HG03571 (cell line): ENCODE results near the gene PBXIP1.
"Not testable (repeated sequence)": the region's sequence is repeated elsewhere in the genome, so short reads cannot be mapped to it uniquely, and the experiment has no call there.

ENCODE experiments used
- ATAC-seq: cut with Tn5 transposase; IDR thresholded peaks from one replicate; pipeline ENCODE4 v1.9.1; 2021; ENCODE audit not compliant: unreplicated experiment

Gene PBXIP1

DNA sequence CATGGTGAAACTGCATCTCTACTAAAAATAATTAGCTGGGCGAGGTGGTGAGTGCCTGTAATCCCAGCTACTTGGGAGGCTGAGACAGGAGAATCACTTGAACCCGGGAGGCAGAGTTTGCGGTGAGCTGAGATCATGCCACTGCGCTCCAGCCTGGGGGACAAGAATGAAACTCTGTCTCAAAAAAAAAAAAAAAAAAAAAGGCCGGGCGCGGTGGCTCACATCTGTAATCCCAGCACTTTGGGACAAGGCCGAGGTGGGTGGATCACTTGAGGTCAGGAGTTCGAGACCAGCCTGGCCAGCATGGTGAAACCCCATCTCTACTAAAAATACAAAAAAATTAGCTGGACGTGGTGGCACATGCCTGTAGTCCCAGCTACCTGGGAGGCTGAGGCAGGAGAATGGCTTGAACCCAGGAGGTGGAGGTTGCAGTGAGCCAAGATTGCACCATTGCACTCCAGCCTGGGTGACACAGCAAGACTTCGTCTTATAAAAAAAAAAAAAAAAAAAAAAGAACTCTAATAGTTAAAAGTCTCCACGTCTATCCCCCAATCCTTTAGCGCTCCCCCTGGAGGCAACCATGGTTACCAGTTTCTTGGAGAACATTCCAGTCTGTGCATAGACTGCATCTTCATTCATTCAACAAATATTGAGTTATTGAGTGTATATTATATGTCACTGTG, 39.5 kb upstream of the PBXIP1 start:
- ATAC-seq = not testable (repeated sequence)

DNA sequence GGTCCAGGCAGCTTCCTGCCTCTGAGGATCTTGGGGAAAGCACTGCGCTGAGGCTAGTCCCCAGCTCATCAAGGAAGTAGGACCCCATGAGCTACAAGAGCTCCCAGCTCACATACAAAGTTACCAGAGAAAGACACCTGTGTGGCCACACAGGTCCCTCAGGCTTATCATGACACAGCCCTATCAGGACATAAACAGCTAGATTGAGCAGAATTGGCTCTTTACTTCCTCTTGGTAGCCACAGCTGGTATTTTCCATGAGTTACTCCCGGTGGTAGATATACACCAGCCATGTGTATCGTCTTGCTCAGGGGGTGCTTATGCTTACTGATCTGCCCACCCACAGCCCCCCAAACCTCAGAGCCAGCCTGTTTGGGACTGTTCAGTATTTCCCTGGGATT, 38.7 kb upstream of the PBXIP1 start:
- no peak for ATAC-seq

DNA sequence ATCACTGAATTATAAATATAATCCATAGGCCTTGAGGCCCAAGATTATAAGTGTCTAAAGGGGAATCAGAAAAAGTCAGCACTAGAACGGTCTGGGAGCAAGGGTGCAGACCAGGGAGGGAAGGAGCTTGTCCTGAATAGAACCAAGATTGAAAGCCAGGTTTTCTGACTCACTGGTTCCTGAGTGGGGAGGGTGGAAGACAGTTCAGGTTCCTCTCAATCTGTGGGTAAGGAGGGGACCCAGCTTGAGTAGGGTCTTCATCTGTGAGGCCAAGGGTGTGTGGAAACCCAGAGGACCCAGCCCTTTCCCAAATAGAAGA, 38.3 kb upstream of the PBXIP1 start:
- no peak for ATAC-seq

GRCh38 chr1:154993572-154994268, 37.8 kb upstream of the PBXIP1 start, which contains the start of gene LENEP:
Gene LENEP (plus strand): TSS chr1:154993586. CDS start chr1:154993608, 22 bp downstream.
- ATAC-seq = no peak

DNA sequence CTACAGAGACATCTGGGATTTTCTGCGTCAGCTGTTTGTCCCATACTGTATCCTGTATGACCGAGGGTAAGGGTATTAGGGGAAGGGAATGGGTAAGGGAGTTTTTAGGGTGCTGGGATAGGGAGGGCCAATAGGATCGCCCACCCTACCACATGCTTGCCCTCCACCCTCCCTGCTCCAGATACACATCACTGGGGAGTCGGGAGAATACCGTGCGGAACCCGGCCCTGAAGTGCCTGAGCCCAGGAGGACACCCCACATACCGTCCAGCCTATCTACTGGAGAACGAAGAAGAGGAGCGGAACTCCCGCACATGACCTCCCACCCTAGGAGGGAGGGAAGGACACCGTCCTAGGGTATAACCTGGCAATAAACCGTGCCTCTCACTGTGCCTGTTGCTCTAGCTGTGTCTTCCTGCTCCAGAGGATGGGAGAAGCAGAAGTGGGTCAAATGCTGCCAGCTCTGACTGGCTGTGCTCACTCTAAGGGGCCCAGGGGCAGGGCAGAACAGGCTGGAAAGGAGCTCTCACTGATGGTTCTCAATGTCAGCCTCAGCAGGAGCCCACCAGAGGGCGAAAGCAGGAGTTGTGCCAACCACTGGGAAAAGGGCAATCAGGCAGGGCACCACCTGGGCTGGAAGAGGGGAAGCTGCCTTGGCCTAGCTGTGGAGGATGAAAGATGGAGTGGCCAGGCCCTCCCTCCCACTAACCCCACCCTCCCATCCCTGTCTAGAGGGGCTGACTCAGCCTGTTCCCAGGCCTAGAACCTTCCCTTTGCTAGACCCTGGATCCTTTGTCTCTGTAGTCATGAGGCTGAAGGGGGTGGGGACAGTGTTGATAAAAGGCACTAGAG, 37.0 kb upstream of the PBXIP1 start:
- no peak for ATAC-seq

GRCh38 chr1:154990276-154990675, 34.4 kb upstream of the PBXIP1 start:
- ATAC-seq = no peak

GRCh38 chr1:154989195-154989860, 33.4 kb upstream of the PBXIP1 start:
- no peak for ATAC-seq

- ATAC-seq = no peak
Measured at GRCh38 chr1:154988058-154988954, 32.4 kb upstream of the PBXIP1 start.

GRCh38 chr1:154987326-154987725, 31.4 kb upstream of the PBXIP1 start:
- ATAC-seq = no peak

GRCh38 chr1:154986736-154987135, 30.8 kb upstream of the PBXIP1 start:
- ATAC-seq = not testable (repeated sequence)

- ATAC-seq = no peak
Measured at GRCh38 chr1:154983776-154984466, 28.0 kb upstream of the PBXIP1 start.

GRCh38 chr1:154982897-154983648, 27.2 kb upstream of the PBXIP1 start, which contains the start of gene FLAD1:
Gene FLAD1 (plus strand): TSS chr1:154983344. CDS start chr1:154983695, 351 bp downstream.
- peak; percentile 91 for ATAC-seq

DNA sequence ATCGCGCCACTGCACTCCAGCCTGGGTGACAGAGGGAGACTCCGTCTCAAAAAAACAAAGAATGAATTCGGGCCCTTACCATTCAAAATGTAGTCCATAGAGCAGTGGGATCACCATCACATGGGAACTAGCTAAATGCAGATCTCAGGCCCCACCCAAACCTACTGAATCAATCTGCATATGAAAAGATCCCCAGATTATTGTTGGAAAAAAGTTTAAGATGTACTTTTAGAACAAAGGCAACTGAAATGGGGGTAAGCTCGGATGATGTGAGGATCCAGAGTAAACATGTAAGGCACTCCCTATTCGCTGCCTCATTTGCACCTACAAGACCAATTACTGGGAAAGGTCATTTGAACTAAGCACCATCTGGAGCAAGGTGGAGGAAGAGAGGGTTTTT, 26.4 kb upstream of the PBXIP1 start:
- no peak for ATAC-seq

DNA sequence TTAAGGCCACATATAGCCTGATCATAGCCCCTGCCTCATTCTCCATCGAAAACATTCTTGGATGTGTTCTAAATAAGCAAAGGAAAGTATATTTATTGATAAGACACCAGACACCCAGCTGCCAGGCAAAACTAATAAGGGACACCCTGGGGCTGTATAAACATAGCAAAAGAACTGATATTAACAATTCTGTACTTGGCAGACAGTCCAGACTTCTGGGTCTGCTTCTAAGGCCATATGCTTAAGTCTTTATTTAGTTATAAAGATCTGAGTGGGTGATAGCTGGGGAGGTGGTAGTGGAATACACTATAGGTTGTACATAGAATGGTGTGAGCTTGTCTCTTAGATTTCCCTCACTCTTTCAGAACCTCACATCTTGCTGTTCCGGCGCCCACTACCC, 22.5 kb upstream of the PBXIP1 start:
- no peak for ATAC-seq

- not testable (repeated sequence) for ATAC-seq
Measured at GRCh38 chr1:154977762-154978161, 21.9 kb upstream of the PBXIP1 start.

GRCh38 chr1:154975409-154976059, 19.6 kb upstream of the PBXIP1 start:
- ATAC-seq = no peak

GRCh38 chr1:154974808-154975408, 19.0 kb upstream of the PBXIP1 start:
- peak; percentile 31 for ATAC-seq
